ENCODE measurements around the gene SLC2A14.
A peak's percentile ranks its signal among the peaks of the same experiment; 100 is the strongest.
"Not testable (repeated sequence)": the region's sequence is repeated elsewhere in the genome, so short reads cannot be mapped to it uniquely, and the experiment has no call there.

Gene SLC2A14

GRCh38 chr12:7872566-7873319 is at the start of gene SLC2A14:
TSS of gene SLC2A14 (minus strand) at chr12:7872915. CDS start at chr12:7869880, 3,035 bp downstream.
- no peak for DNase-seq (ENCODE audit: low spot score)

- not testable (repeated sequence) for DNase-seq (ENCODE audit: low spot score)
Measured at GRCh38 chr12:7921181-7921580, 48.5 kb upstream of the SLC2A14 start.

- not testable (repeated sequence) for DNase-seq (ENCODE audit: low spot score)
Measured at GRCh38 chr12:7918268-7918590, 45.5 kb upstream of the SLC2A14 start.

GRCh38 chr12:7917392-7918267 is 44.9 kb upstream of the SLC2A14 start:
- DNase-seq (ENCODE audit: low spot score), result no peak

GRCh38 chr12:7916936-7917335 is 44.2 kb upstream of the SLC2A14 start:
- DNase-seq (ENCODE audit: low spot score), result no peak

GRCh38 chr12:7915661-7916403 is 43.1 kb upstream of the SLC2A14 start:
- peak; percentile 31 for DNase-seq (ENCODE audit: low spot score)

GRCh38 chr12:7910106-7910505 is 37.4 kb upstream of the SLC2A14 start:
- not testable (repeated sequence) for DNase-seq (ENCODE audit: low spot score)

GRCh38 chr12:7907009-7907408 is 34.3 kb upstream of the SLC2A14 start:
- DNase-seq (ENCODE audit: low spot score), result no peak

GRCh38 chr12:7906303-7906702 is 33.6 kb upstream of the SLC2A14 start:
- not testable (repeated sequence) for DNase-seq (ENCODE audit: low spot score)

GRCh38 chr12:7905600-7906125 is 32.9 kb upstream of the SLC2A14 start:
- DNase-seq (ENCODE audit: low spot score), result not testable (repeated sequence)

GRCh38 chr12:7905071-7905470 is 32.4 kb upstream of the SLC2A14 start:
- DNase-seq (ENCODE audit: low spot score), result no peak

GRCh38 chr12:7902416-7902815 is 29.7 kb upstream of the SLC2A14 start:
- DNase-seq (ENCODE audit: low spot score), result not testable (repeated sequence)

- DNase-seq (ENCODE audit: low spot score), result no peak
Measured at GRCh38 chr12:7899755-7900154, 27.0 kb upstream of the SLC2A14 start.

- DNase-seq (ENCODE audit: low spot score), result not testable (repeated sequence)
Measured at GRCh38 chr12:7896726-7897125, 24.0 kb upstream of the SLC2A14 start.

GRCh38 chr12:7892186-7892980 is 19.7 kb upstream of the SLC2A14 start:
- no peak for DNase-seq (ENCODE audit: low spot score)

GRCh38 chr12:7884689-7885088 is 12.0 kb upstream of the SLC2A14 start:
- no peak for DNase-seq (ENCODE audit: low spot score)

- DNase-seq (ENCODE audit: low spot score), result not testable (repeated sequence)
Measured at GRCh38 chr12:7881736-7882120, 9.0 kb upstream of the SLC2A14 start.

- not testable (repeated sequence) for DNase-seq (ENCODE audit: low spot score)
Measured at GRCh38 chr12:7880952-7881735, 8.4 kb upstream of the SLC2A14 start.

- no peak for DNase-seq (ENCODE audit: low spot score)
Measured at GRCh38 chr12:7879246-7879645, 6.5 kb upstream of the SLC2A14 start.

- no peak for DNase-seq (ENCODE audit: low spot score)
Measured at GRCh38 chr12:7877420-7877819, 4.7 kb upstream of the SLC2A14 start.

- no peak for DNase-seq (ENCODE audit: low spot score)
Measured at GRCh38 chr12:7870335-7870734, 2.4 kb downstream of the SLC2A14 start.

All from activated CD4-positive, alpha-beta T cell treated with anti-CD3 and anti-CD28 coated beads, Interleukin-2, Interleukin-4, amounts not matched to agents 100 ng/mL and 50 ng/mL, durations not matched to agents 16 hours and 8 hours (primary cell).